ENCODE measurements around the gene RIMKLB.
"Not testable (repeated sequence)": the region's sequence is repeated elsewhere in the genome, so short reads cannot be mapped to it uniquely, and the experiment has no call there.

DNA sequence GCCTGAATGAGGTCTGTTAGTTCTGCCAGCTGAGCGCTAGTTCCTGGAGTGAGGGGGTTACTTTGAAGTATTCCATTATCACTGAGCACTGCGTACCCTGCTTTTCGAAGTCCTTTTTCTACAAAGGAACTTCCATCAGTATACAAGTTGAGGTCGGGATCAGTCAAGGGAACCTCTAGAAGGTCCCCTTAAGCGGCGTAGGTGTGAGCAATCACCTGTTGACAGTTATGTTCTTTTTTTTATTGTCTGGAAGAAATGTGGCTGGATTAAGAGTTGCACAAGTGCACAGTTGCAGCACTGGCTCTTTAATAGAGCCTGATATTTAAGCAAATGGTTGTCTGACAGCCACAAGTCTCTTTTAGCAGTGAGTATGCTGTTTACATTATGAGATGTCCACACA is 64.9 kb downstream of the RIMKLB start:
- TF ChIP-seq, protein P1, sequence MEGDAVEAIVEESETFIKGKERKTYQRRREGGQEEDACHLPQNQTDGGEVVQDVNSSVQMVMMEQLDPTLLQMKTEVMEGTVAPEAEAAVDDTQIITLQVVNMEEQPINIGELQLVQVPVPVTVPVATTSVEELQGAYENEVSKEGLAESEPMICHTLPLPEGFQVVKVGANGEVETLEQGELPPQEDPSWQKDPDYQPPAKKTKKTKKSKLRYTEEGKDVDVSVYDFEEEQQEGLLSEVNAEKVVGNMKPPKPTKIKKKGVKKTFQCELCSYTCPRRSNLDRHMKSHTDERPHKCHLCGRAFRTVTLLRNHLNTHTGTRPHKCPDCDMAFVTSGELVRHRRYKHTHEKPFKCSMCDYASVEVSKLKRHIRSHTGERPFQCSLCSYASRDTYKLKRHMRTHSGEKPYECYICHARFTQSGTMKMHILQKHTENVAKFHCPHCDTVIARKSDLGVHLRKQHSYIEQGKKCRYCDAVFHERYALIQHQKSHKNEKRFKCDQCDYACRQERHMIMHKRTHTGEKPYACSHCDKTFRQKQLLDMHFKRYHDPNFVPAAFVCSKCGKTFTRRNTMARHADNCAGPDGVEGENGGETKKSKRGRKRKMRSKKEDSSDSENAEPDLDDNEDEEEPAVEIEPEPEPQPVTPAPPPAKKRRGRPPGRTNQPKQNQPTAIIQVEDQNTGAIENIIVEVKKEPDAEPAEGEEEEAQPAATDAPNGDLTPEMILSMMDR (IDR thresholded peaks at IDR 0.05), result not testable (repeated sequence)
- TF ChIP-seq POLR2A, POLR2AphosphoS5 (IDR thresholded peaks at IDR 0.05): not testable (repeated sequence)

All from upper lobe of left lung (tissue), 4 donors.